Colonic mucosa (tissue), 4 donors: ENCODE results near the gene TAF4. TPM values are rescaled to one million over a fixed set of nuclear protein-coding genes. Genes with fewer than 3 reads are reported as not detected.

Experiments
- DNase-seq: peaks from one replicate; pipeline ENCODE4 v3.0.0-alpha.2; 2020
- H3K27ac ChIP-seq: fragments of 200-600 bp; one replicate; pipeline ENCODE4 v1.8.0; 2021
- H3K27me3 ChIP-seq: fragments of 200-600 bp; one replicate; pipeline ENCODE4 v1.8.0; 2021
- H3K36me3 ChIP-seq: fragments of 200-600 bp; one replicate; pipeline ENCODE4 v1.8.0; 2021
- H3K4me1 ChIP-seq: fragments of 200-600 bp; one replicate; pipeline ENCODE4 v1.8.0; 2021; ENCODE audit warnings: mild to moderate bottlenecking
- H3K4me3 ChIP-seq: fragments of 200-600 bp; one replicate; pipeline ENCODE4 v1.8.0; 2021
- H3K9ac ChIP-seq, 2 donors: one replicate each; pipeline ENCODE4 v1.7.0; 2013; ENCODE audit warnings: control low read depth in 2 of 2, low read depth in 2 of 2, low read length in 2 of 2
- H3K9me3 ChIP-seq: fragments of 200-600 bp; one replicate; pipeline ENCODE4 v1.8.0; 2021
- intact Hi-C: fragments of 100-400 bp; cut with DNase I; formaldehyde crosslinking; loops from one replicate; pipeline ENCODE4 v1.14.1; 2022
- total RNA-seq, 2 donors: library from RNA; stranded (reverse); fragmentation: NEBNext Ultra II Directional in 1 of 2; extraction: Animal tissue kit (Norgen Biotek cat#: 25700) in 1 of 2; gene quantifications; one replicate each; pipeline ENCODE4 v1.2.1, GENCODE V29; 2021
- TF ChIP-seq, protein P1 (sequence below): fragments of 200-600 bp; IDR thresholded peaks from one replicate; pipeline ENCODE4 v1.8.0; 2022; ENCODE audit warnings: antibody characterized with exemption, mild to moderate bottlenecking
- donor health status: healthy.
- donor health status: DM: no; HTN: no; CAD: no.
- donor health status: DM: no; HTN: no; CAD: no.

Gene TAF4
- total RNA-seq, 2 donors from 2014 or later, result 17.4 to 27.3 TPM

DNA sequence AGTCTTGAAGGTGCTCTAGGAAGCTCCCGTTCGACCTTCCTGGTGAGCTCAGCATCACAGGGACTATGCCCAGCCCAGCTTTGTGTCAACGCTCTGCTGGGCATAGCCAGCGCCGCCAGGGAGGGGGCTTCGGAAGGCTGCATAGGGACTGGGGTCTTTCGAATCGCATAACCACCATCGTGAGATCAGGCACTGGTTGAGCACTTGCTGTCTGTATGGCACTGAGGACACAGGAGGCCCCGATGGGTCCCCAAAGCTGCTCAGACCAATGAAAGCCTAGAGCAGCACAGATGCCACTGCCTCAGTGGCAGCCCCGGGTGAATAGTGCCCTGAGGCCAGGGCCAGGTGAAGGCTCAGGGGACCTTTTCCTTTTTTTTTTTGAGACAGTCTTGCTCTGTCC, 96.7 kb downstream of the TAF4 start:
- H3K27me3 ChIP-seq, result peaks cover 18% of the 10 kb centered on the region
- no peaks in the 10 kb centered on the region for H3K4me1 ChIP-seq
- no peak overlapping the region for H3K9ac ChIP-seq
- H3K9me3 ChIP-seq, result no peaks in the 10 kb centered on the region
- no peak for DNase-seq
- intact Hi-C loops, result no loop called here
- no peak overlapping the region for H3K4me3 ChIP-seq
- no peak overlapping the region for H3K27ac ChIP-seq
- H3K36me3 ChIP-seq, result peaks cover 3% of the 10 kb centered on the region
- TF ChIP-seq, protein P1, sequence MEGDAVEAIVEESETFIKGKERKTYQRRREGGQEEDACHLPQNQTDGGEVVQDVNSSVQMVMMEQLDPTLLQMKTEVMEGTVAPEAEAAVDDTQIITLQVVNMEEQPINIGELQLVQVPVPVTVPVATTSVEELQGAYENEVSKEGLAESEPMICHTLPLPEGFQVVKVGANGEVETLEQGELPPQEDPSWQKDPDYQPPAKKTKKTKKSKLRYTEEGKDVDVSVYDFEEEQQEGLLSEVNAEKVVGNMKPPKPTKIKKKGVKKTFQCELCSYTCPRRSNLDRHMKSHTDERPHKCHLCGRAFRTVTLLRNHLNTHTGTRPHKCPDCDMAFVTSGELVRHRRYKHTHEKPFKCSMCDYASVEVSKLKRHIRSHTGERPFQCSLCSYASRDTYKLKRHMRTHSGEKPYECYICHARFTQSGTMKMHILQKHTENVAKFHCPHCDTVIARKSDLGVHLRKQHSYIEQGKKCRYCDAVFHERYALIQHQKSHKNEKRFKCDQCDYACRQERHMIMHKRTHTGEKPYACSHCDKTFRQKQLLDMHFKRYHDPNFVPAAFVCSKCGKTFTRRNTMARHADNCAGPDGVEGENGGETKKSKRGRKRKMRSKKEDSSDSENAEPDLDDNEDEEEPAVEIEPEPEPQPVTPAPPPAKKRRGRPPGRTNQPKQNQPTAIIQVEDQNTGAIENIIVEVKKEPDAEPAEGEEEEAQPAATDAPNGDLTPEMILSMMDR, result no peak

DNA sequence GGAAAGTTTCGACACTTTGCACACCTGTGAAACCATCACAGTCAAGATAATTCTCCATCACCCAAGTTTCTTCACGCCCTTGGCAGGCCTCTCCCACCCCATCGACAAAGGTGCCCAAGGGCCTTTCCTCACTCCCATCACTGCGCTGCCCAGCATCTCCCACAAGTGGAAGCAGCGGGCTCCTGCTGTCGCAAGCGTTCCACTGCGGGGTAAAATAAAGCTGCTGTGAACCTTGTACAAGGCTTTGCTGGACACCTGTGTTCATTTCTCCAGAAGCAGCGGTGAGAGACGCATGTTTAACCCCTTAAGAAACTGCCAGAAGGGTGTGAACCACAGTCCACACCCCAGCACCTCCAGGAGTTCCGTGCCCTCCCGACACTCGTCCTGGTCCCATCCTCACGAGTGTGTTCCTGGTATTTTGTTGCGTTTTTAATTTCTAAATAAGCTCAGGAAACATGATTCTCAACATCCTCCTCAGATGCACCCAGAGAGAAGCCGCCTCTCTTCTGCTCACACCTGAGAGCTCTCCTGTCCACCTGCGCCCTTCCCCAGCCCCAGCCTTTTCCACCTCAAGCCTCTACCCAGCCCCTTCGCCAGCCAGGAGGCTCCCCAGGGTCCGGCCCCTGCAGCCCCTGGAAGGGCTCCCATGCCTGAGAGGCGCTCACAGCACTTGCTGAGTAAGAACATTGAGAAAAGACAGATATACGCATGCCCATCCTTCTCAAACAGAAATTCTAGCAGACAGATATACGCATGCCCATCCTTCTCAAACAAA, 97.5 kb downstream of the TAF4 start:
- no peaks in the 10 kb centered on the region for H3K36me3 ChIP-seq
- H3K4me1 ChIP-seq, result no peaks in the 10 kb centered on the region
- no peak overlapping the region for H3K9ac ChIP-seq
- no peaks in the 10 kb centered on the region for H3K9me3 ChIP-seq
- peaks cover 18% of the 10 kb centered on the region for H3K27me3 ChIP-seq
- no peak for DNase-seq
- TF ChIP-seq, protein P1, result no peak
- no peak overlapping the region for H3K4me3 ChIP-seq
- intact Hi-C loops, result no loop called here
- no peak overlapping the region for H3K27ac ChIP-seq

DNA sequence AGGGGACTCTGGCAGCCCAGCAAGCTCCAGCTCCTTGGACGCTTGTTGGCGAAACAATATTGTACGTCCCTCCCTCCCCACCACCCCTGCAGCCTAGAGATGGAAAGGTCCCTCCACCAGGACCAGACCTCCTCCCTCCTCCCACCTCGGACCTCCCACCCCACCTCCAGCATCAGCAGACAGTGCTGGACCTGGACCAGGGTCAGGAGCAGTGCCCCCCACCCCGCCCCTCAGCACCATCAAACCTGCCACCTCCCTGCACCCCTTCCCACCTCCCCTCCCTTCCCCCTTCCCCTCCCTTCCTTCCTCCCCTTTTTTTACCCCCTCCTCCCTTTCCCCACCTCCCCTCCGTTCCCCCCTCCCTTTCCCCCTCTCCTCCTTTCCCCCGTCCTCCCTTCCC, 98.4 kb downstream of the TAF4 start:
- H3K9me3 ChIP-seq, result no peaks in the 10 kb centered on the region
- no peaks in the 10 kb centered on the region for H3K4me1 ChIP-seq
- H3K9ac ChIP-seq, result no peak overlapping the region
- peaks cover 18% of the 10 kb centered on the region for H3K27me3 ChIP-seq
- no peak overlapping the region for H3K27ac ChIP-seq
- no peak for DNase-seq
- intact Hi-C loops, result no loop called here
- H3K4me3 ChIP-seq, result no peak overlapping the region
- TF ChIP-seq, protein P1, result no peak
- H3K36me3 ChIP-seq, result no peaks in the 10 kb centered on the region

DNA sequence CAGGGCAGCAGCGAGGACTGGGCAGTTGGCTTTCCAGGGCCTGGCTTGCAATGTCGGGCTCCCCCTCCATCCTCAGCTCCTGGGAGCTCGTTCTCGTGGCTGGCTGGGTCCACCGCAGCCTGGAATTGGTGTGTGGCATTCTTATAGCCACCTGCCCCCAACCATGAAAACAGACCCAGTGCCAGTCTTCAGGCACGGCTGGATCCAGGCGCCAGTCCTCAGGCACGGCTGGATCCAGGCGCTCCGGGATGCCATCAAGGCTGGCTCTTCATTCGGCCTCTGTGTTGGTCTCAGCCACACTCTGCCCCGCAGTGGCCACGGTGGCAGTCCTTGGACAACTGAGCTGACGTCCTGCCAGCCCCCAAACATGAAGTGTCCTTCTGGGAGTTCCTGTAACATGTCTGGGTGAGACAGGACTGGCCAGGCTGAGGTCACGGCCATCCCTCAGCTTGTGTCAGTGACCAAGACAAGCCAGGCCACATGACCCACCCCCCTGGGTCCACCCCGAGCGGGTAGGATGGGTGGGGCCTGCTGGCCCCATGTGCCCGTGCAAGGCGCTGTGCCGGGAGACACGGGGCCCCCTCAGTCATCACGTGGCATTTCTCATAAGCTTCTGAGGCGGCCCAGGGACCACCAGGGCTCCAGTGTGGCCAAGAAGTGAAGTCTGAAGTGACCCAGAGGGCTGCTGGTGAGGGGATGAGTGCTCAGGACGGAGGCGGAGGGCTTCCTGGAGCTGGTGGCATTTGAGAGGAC, 99.0 kb downstream of the TAF4 start:
- Histone ChIP-seq H3K4me3 (no peak overlapping the region), H3K9ac (no peak overlapping the region), H3K9me3 (no peaks in the 10 kb centered on the region), H3K4me1 (no peaks in the 10 kb centered on the region), H3K27ac (no peak overlapping the region), H3K36me3 (no peaks in the 10 kb centered on the region), H3K27me3 (peaks cover 18% of the 10 kb centered on the region)
- TF ChIP-seq, protein P1, result no peak
- no peak for DNase-seq
- intact Hi-C loops, result no loop called here

DNA sequence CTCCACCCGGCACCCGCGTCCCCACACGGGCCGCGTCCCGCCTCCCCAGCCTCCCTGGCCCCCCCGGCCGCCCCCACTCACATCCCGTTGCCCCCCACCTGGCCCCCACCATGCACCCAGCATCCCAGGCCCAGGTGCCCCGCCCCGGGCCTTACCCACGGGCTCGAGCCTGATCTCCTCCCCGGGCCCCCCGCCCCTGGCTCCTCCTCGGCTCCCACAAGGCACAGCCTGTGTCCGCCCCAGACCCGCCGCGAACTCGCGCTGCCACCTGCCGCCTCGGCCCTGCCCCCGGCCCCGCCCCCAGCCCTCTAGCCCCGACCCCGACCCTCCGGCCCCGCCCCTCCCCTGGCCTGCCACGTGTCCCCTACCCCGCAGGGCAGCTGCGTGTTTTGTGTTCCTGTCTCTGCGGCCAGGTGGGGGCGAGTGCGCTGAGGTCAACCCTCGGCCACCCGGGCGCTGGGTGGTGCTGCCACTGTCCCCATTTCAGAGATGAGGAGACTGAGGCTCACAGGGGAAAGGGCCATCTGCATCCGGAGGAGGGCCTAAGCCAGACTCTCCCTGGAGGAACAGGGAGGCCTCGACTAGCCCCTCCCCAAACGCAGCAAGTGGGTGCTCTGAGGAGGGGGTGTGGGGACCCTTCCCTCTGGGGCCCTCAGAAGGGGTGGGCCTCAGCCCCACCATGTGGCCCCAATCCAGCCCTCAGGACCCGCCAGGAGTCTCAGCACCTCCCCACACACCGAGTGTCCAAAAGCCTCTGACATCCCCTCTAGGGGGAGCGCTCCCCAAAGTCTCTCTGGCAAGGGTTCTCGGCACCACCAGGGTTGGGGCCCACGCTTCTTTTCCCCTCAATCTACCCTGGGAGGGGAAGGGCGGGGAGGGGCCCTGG, 99.8 kb downstream of the TAF4 start:
- no peaks in the 10 kb centered on the region for H3K9me3 ChIP-seq
- no peak for DNase-seq
- H3K9ac ChIP-seq, result no peak overlapping the region
- intact Hi-C loops, result no loop called here
- no peak overlapping the region for H3K27ac ChIP-seq
- no peaks in the 10 kb centered on the region for H3K4me1 ChIP-seq
- no peaks in the 10 kb centered on the region for H3K36me3 ChIP-seq
- H3K4me3 ChIP-seq, result no peak overlapping the region
- TF ChIP-seq, protein P1, result no peak
- H3K27me3 ChIP-seq, result peaks cover 18% of the 10 kb centered on the region
